Liver (tissue), 9 donors: Measurements from ENCODE around the gene MEIS2. TPM values are rescaled to one million over a fixed set of nuclear protein-coding genes. Genes with fewer than 3 reads are reported as not detected.

Experiments
- DNase-seq: peaks from one replicate; pipeline ENCODE4 v3.0.0-alpha.2; 2017; ENCODE audit warnings: low spot score
- H3K27ac ChIP-seq, 2 donors: one replicate each; pipeline ENCODE4 v1.7.0; 2013; ENCODE audit warnings: inconsistent platforms in 2 of 2, low read length in 2 of 2, control low read depth in 1 of 2, low read depth in 1 of 2, mild to moderate bottlenecking in 1 of 2
- H3K27me3 ChIP-seq, 4 donors: one replicate each; pipeline versions ENCODE4 v1.6.1 to v1.7.0; 2013; ENCODE audit warnings: low read length in 3 of 4, inconsistent platforms in 1 of 4, mild to moderate bottlenecking in 1 of 4, moderate library complexity in 1 of 4; ENCODE audit not compliant: control insufficient read depth in 4 of 4, insufficient read depth in 4 of 4
- H3K36me3 ChIP-seq, 4 donors: one replicate each; pipeline versions ENCODE4 v1.6.1 to v1.7.0; 2013; ENCODE audit warnings: low read length in 3 of 4, mild to moderate bottlenecking in 3 of 4, low read depth in 1 of 4, moderate library complexity in 1 of 4; ENCODE audit not compliant: control insufficient read depth in 4 of 4, insufficient read depth in 3 of 4
- H3K4me1 ChIP-seq, 4 donors: one replicate each; pipeline versions ENCODE4 v1.6.1 to v1.7.0; 2013; ENCODE audit warnings: low read length in 3 of 4, mild to moderate bottlenecking in 3 of 4, moderate library complexity in 1 of 4; ENCODE audit not compliant: control insufficient read depth in 4 of 4, insufficient read depth in 4 of 4
- H3K4me3 ChIP-seq, 3 donors: one replicate each; pipeline versions ENCODE4 v1.6.1 to v1.7.0; 2013; ENCODE audit warnings: low read length in 3 of 3, control low read depth in 1 of 3, low read depth in 1 of 3, mild to moderate bottlenecking in 1 of 3
- H3K9ac ChIP-seq, 2 donors: one replicate each; pipeline ENCODE4 v1.7.0; 2013; ENCODE audit warnings: low read length in 2 of 2, mild to moderate bottlenecking in 2 of 2, moderate library complexity in 2 of 2, control low read depth in 1 of 2, low read depth in 1 of 2
- H3K9me3 ChIP-seq, 4 donors: one replicate each; pipeline versions ENCODE4 v1.6.1 to v1.7.0; 2013; ENCODE audit warnings: low read length in 3 of 4; ENCODE audit not compliant: control insufficient read depth in 4 of 4
- ATF3 ChIP-seq: IDR thresholded peaks from 2 replicates; pipeline ENCODE4 v1.6.1; 2016; ENCODE audit warnings: antibody characterized with exemption
- CTCF ChIP-seq: fragments of 150-350 bp; IDR thresholded peaks from 2 replicates; pipeline ENCODE4 v1.5.1; 2017; ENCODE audit warnings: improper control_type of control experiment, low read depth, low read length; ENCODE audit not compliant: missing input control
- EGR1 ChIP-seq, 2 donors: IDR thresholded peaks; 2 replicates each; pipeline ENCODE4 v1.6.1; 2016 to 2018; ENCODE audit warnings: antibody characterized with exemption in 2 of 2, low read depth in 2 of 2
- FOXA1 ChIP-seq: IDR thresholded peaks from 2 replicates; pipeline ENCODE4 v1.6.1; 2016; ENCODE audit warnings: antibody characterized with exemption
- FOXA2 ChIP-seq: IDR thresholded peaks from 2 replicates; pipeline ENCODE4 v1.6.1; 2016; ENCODE audit warnings: antibody characterized with exemption
- HNF4A ChIP-seq, 2 donors: conservative IDR thresholded peaks; 2 replicates each; pipeline ENCODE4 v1.6.1; 2016; ENCODE audit warnings: antibody characterized with exemption in 2 of 2, mild to moderate bottlenecking in 2 of 2
- HNF4G ChIP-seq: IDR thresholded peaks from 2 replicates; pipeline ENCODE4 v1.6.1; 2016; ENCODE audit warnings: antibody characterized with exemption
- JUND ChIP-seq, 2 donors: IDR thresholded peaks; 2 replicates each; pipeline ENCODE4 v1.6.1; 2016; ENCODE audit warnings: antibody characterized with exemption in 2 of 2
- NR2F2 ChIP-seq: IDR thresholded peaks from 2 replicates; pipeline ENCODE4 v1.6.1; 2016; ENCODE audit warnings: antibody characterized with exemption
- RXRA ChIP-seq, 2 donors: IDR thresholded peaks; 2 replicates each; pipeline ENCODE4 v1.6.1; 2017 to 2018; ENCODE audit warnings: antibody characterized with exemption in 2 of 2, mild to moderate bottlenecking in 1 of 2
- SP1 ChIP-seq: IDR thresholded peaks from 2 replicates; pipeline ENCODE4 v1.6.1; 2018; ENCODE audit warnings: antibody characterized with exemption, mild to moderate bottlenecking
- WGBS: extraction: QIAGEN DNeasy Blood & Tissue Kit; methylation state at CpG from one replicate; pipeline ENCODE4 v1.1.7; 2013; 5-methylcytosine and 5-hydroxymethylcytosine counted together
- polyA plus RNA-seq, 2 donors: library from polyadenylated mRNA; stranded (reverse) in 1 of 2; unstranded in 1 of 2; fragments of 200-250 nt in 1 of 2; fragments of >200 nt in 1 of 2; fragmentation: Nextera tagmentation in 1 of 2; extraction: Ambion mirVana in 1 of 2; gene quantifications; one replicate each; pipeline versions ENCODE4 v1.2.1 to v1.2.3, GENCODE V29; 2013 to 2015
- total RNA-seq, 2 donors: library from RNA; depleted of rRNA; stranded (reverse); fragments of >200 nt; gene quantifications; one replicate each; pipeline ENCODE4 v1.2.3, GENCODE V29; 2014
- TF ChIP-seq, protein P1 (sequence below): IDR thresholded peaks from 2 replicates; pipeline ENCODE4 v1.6.1; 2016; ENCODE audit warnings: antibody characterized with exemption, mild to moderate bottlenecking
- TF ChIP-seq, protein P2 (sequence below): IDR thresholded peaks from 2 replicates; pipeline ENCODE4 v1.6.1; 2016; ENCODE audit warnings: antibody characterized with exemption
- donor health status: healthy.
- donor health status: healthy.
- donor health status: healthy.
- donor health status: healthy.
- donor health status: healthy.

Gene MEIS2
- total and polyA plus RNA-seq, 4 donors, result 3.9 to 12.6 (median 7.6) TPM

DNA sequence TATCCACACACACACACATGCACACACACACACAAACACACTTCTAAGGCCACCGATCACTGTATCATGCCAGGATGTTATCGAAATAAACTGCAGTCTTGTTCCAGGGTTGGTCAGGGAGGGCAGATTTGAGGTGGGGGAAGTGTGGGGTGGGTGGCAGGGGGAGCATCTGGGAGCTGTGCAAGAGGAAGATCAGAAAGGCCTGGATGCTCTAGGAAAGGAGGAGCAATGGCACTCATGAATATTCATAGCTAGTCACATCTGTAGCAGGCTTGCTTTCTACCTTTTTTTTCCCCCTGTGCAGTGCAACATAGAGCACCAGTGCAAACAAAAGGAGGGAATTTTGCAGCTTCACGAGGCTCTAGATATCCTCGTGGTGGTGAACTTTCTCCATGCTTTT lies 84.9 kb downstream of the MEIS2 start:
- Histone ChIP-seq H3K4me1 (no peaks in the 10 kb centered on the region), H3K9ac (no peak overlapping the region), H3K36me3 (peaks cover 0 to 1% (median 0%) of the 10 kb centered on the region in 4 donors), H3K27ac (no peak overlapping the region), H3K9me3 (no peaks in the 10 kb centered on the region), H3K4me3 (no peak overlapping the region), H3K27me3 (no peaks in the 10 kb centered on the region)
- TF ChIP-seq JUND (IDR thresholded peaks at IDR 0.05), result no peak
- TF ChIP-seq RXRA (IDR thresholded peaks at IDR 0.05), result no peak
- TF ChIP-seq EGR1 (IDR thresholded peaks at IDR 0.05; ENCODE audit: low read depth in 2 of 2), result no peak
- TF ChIP-seq SP1, result no peak
- TF ChIP-seq HNF4A (conservative IDR thresholded peaks at IDR 0.05), result no peak
- no peak for TF ChIP-seq NR2F2
- TF ChIP-seq CTCF, result no peak
- no peak for TF ChIP-seq FOXA2
- TF ChIP-seq HNF4G, result no peak
- TF ChIP-seq, protein P1, sequence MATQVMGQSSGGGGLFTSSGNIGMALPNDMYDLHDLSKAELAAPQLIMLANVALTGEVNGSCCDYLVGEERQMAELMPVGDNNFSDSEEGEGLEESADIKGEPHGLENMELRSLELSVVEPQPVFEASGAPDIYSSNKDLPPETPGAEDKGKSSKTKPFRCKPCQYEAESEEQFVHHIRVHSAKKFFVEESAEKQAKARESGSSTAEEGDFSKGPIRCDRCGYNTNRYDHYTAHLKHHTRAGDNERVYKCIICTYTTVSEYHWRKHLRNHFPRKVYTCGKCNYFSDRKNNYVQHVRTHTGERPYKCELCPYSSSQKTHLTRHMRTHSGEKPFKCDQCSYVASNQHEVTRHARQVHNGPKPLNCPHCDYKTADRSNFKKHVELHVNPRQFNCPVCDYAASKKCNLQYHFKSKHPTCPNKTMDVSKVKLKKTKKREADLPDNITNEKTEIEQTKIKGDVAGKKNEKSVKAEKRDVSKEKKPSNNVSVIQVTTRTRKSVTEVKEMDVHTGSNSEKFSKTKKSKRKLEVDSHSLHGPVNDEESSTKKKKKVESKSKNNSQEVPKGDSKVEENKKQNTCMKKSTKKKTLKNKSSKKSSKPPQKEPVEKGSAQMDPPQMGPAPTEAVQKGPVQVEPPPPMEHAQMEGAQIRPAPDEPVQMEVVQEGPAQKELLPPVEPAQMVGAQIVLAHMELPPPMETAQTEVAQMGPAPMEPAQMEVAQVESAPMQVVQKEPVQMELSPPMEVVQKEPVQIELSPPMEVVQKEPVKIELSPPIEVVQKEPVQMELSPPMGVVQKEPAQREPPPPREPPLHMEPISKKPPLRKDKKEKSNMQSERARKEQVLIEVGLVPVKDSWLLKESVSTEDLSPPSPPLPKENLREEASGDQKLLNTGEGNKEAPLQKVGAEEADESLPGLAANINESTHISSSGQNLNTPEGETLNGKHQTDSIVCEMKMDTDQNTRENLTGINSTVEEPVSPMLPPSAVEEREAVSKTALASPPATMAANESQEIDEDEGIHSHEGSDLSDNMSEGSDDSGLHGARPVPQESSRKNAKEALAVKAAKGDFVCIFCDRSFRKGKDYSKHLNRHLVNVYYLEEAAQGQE, result no peak
- TF ChIP-seq, protein P2, sequence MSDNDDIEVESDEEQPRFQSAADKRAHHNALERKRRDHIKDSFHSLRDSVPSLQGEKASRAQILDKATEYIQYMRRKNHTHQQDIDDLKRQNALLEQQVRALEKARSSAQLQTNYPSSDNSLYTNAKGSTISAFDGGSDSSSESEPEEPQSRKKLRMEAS, result no peak
- 78% methylated on average over 4 of the region's 4 CpGs for WGBS
- DNase-seq, result no peak

DNA sequence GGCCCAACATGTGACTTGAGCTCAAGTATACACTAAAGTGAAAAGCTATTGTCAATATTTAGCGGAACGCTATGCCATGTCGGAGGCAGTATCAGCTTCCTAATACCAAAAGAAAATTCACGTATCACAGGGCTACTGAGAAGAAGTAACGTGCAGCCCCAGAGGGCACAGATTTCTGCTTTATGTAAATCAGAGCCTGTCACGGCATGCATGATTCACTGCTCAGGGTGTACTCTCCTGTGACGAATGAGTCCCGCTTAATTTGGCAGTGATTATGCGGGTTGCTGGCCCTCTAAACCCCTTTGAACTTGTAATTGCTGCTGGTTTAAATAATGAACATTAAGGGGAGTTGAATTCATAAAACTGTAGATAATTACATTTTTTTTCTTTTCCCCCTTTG lies 85.3 kb downstream of the MEIS2 start:
- no peak for DNase-seq
- no peaks in the 10 kb centered on the region for H3K9me3 ChIP-seq
- TF ChIP-seq ATF3 (no peak), SP1 (no peak), CTCF (no peak), FOXA1 (no peak)
- TF ChIP-seq, protein P1, result no peak
- H3K9ac ChIP-seq, result no peak overlapping the region
- WGBS, result 91% methylated on average over 9 of the region's 9 CpGs
- H3K36me3 ChIP-seq, result peaks cover 0 to 1% (median 0%) of the 10 kb centered on the region in 4 donors
- H3K4me3 ChIP-seq, result no peak overlapping the region
- no peaks in the 10 kb centered on the region for H3K4me1 ChIP-seq
- no peak overlapping the region for H3K27ac ChIP-seq
- H3K27me3 ChIP-seq, result no peaks in the 10 kb centered on the region
